GM18858 (cell line): Measurements from ENCODE around the gene TM2D3.

Experiments used
- ATAC-seq: cut with Tn5 transposase; IDR thresholded peaks from one replicate; pipeline ENCODE4 v1.9.1; 2021; ENCODE audit not compliant: unreplicated experiment

The TM2D3 gene

GRCh38 chr15:101625980-101626379 is 26.2 kb downstream of the TM2D3 start:
- no peak for ATAC-seq

- ATAC-seq, result no peak
Measured at GRCh38 chr15:101625184-101625583, 27.0 kb downstream of the TM2D3 start.

- ATAC-seq, result no peak
Measured at GRCh38 chr15:101623367-101624304, 28.5 kb downstream of the TM2D3 start.

DNA sequence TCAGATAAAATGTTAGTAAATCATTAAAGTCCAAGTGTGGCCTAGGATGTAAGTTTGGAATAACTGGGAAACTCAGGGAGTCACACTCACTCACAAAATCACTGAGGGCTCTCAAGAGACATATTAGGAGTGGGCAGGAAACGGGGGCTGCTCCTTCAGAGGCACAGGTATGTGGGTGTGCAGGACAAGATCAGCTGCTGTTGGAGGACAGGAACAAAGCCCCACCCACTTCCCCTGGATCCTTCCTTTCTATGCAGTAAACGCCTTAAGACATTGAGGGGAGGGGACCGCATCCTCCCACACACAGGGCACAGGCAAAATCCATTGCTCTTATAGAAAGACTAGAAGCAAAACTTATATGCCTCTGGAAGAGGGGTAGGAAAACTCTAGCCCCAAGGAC is 30.2 kb downstream of the TM2D3 start:
- ATAC-seq, result no peak

GRCh38 chr15:101620671-101621070 is 31.5 kb downstream of the TM2D3 start:
- ATAC-seq, result no peak

DNA sequence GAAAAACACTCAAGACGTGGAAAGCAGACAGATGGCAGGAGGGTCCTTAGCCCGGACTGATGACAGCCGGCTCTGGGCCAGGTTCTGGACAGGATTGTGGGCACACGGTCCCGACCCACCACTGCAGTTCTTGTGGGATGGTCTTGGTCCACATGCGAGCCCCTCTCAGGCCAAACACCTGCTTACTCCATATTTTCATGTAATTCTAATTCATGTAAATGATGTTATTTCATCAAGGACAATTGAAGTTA is 32.6 kb downstream of the TM2D3 start:
- ATAC-seq, result no peak

DNA sequence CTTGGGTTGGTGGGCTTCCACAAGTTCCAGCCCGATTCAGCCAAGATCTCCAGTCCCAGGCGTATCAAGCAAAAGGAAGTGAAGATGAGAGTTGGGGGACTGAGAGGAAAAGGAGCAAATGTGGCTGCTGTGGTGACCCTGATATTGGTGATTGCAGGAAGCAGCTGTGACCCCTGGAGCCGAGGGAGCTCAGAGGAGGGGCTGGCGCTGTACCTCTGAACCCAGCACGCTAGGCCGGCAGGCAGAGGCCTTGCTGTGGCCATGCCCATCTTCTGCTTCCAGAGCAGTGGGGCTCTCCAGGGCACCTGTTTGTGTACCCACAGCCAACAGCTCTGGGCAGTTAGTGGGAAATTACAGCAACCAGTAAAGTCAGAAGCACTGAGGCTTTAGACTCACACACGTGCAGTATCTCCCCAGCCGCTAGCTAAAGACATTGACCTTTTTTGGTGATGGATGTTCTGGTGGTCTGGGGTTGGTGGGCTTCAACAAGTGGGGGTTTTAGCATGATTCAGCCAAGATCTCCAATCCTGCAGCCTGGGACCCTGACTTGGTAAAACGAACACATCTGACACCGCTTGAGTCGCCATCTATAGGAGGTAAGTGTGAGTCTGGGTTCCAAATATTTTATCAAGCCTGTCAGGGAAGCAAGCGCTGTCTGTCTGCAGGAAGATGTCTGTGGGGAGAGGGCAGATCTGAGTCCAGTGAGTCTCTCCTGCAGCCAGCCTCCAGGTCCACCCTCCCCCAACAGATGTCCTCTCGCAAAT is 33.1 kb downstream of the TM2D3 start:
- no peak for ATAC-seq

- ATAC-seq, result no peak
Measured at GRCh38 chr15:101618076-101618475, 34.1 kb downstream of the TM2D3 start.

DNA sequence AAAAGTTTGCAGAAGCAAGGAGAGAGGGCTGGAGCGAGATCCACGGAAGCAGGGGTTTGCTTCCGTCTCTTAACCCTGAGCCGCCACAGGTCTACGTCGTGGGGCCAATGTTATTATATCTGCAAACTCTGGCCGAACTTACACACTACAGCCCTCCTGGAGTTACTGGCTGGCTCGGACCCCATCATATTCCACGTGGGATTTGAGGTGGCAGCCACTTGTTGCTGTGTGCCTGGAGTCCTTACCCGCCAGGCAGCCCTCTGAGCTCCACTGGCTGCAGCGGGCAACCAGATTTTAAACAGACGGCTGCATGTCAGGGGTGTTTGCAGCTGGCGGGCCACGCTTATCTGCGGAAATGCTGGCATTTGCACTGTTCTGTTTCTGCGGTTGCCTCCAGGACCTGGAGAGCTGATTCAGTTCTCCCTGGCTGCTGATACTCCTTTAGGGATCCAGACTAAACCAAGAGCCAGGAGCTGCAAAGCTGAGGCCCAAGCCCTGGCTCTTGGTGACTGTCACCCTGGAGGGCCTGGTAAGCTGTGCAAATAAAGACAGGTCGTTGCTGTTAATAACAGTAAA is 34.7 kb downstream of the TM2D3 start:
- ATAC-seq, result no peak

- no peak for ATAC-seq
Measured at GRCh38 chr15:101615986-101616848, 36.0 kb downstream of the TM2D3 start.

GRCh38 chr15:101615414-101615985 is 36.7 kb downstream of the TM2D3 start:
- no peak for ATAC-seq

- ATAC-seq, result no peak
Measured at GRCh38 chr15:101614761-101615160, 37.4 kb downstream of the TM2D3 start.

DNA sequence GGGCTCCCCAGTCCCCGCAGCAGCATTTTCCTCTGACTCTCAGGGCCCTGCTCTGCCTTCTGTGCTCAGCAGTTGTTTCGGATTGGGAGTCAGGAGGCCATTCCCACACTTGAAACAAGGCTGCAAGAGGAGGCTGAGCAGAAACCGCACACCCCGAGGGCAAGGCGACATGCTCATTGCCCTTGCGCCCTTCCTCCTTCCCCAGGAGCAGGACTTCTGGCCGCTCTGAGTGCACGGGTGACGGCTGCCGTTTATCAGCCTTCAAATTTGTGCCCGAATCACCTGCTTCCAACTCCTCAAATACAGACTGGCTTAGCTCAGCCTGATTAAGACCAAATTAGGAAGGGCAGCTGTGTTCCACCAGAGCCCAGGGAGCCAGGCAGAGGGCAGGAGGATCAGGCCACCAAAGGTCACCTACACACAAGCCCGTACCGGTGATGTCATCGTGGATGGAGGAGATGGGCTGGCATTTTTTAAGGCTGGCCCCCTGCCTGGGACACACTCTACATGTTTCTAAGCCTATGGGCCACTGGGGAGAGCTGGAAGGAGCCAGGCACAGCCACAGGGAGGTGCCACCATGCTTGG is 38.1 kb downstream of the TM2D3 start:
- no peak for ATAC-seq

GRCh38 chr15:101613130-101614000 is 38.8 kb downstream of the TM2D3 start:
- ATAC-seq, result no peak

- ATAC-seq, result no peak
Measured at GRCh38 chr15:101612676-101613075, 39.5 kb downstream of the TM2D3 start.

GRCh38 chr15:101611580-101612299 is 40.4 kb downstream of the TM2D3 start:
- no peak for ATAC-seq

DNA sequence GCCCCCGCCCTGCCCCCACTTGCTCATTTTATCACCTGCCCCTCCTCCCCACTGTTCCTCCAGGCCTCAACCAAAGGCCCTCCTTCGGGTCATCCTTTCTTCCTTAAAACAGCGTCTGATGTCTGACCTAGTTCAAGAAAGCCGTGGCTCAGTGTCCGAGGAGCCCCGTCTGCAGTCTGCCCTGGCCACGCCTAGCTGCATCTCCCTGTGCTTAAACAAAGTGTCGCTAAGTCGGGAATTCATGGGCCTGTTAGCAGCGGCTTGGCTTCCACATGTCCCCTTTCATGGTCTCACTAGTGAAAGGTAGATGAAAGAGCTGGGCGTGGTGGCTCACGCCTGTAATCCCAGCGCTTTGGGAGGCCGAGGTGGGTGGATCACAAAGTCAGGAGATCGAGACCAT is 41.2 kb downstream of the TM2D3 start:
- ATAC-seq, result no peak

- ATAC-seq, result no peak
Measured at GRCh38 chr15:101610611-101611000, 41.6 kb downstream of the TM2D3 start.
